HG03575 (cell line): ENCODE results near the gene APOC3.
"Not testable (repeated sequence)": the region's sequence is repeated elsewhere in the genome, so short reads cannot be mapped to it uniquely, and the experiment has no call there.

Source experiments
- ATAC-seq: cut with Tn5 transposase; IDR thresholded peaks from one replicate; pipeline ENCODE4 v1.9.1; 2021; ENCODE audit not compliant: unreplicated experiment, insufficient number of reproducible peaks, low FRiP score; ENCODE audit errors: extremely low read depth

Gene APOC3

GRCh38 chr11:116827461-116827860, 2.2 kb upstream of the APOC3 start:
- no peak for ATAC-seq

- ATAC-seq: no peak
Observed at GRCh38 chr11:116828632-116829524, 829 bp upstream of the APOC3 start.

GRCh38 chr11:116830184-116830912, 641 bp downstream of the APOC3 start:
- ATAC-seq: no peak

- no peak for ATAC-seq
Observed at GRCh38 chr11:116831790-116832349, 2.2 kb downstream of the APOC3 start.

- ATAC-seq: no peak
Observed at GRCh38 chr11:116832350-116833290, 2.9 kb downstream of the APOC3 start.

- no peak for ATAC-seq
Observed at GRCh38 chr11:116833491-116833815, 3.7 kb downstream of the APOC3 start.

- no peak for ATAC-seq
Observed at GRCh38 chr11:116833816-116834534, 4.3 kb downstream of the APOC3 start.

GRCh38 chr11:116834535-116835041, 4.9 kb downstream of the APOC3 start:
- ATAC-seq: not testable (repeated sequence)

- no peak for ATAC-seq
Observed at GRCh38 chr11:116835042-116835772, 5.5 kb downstream of the APOC3 start.

- no peak for ATAC-seq
Observed at GRCh38 chr11:116835791-116836631, 6.3 kb downstream of the APOC3 start.

- ATAC-seq: no peak
Observed at GRCh38 chr11:116836632-116836991, 6.9 kb downstream of the APOC3 start.

- no peak for ATAC-seq
Observed at GRCh38 chr11:116837231-116838091, 7.8 kb downstream of the APOC3 start, which contains the start of gene APOA1. Gene APOA1, minus strand, starts transcription at chr11:116837622. Its CDS starts 235 bp downstream, at chr11:116837387.

GRCh38 chr11:116838321-116839084, 8.8 kb downstream of the APOC3 start:
- no peak for ATAC-seq

- no peak for ATAC-seq
Observed at GRCh38 chr11:116840224-116840745, 10.6 kb downstream of the APOC3 start.

- no peak for ATAC-seq
Observed at GRCh38 chr11:116840746-116841296, 11.1 kb downstream of the APOC3 start.
